Naive thymus-derived CD8-positive, alpha-beta T cell (primary cell): ENCODE measurements around the gene PDCD1. TPM values are rescaled to one million over a fixed set of nuclear protein-coding genes. Genes with fewer than 3 reads are reported as not detected.

Experiments
- ATAC-seq, 2 donors: fragments of 150-1000 bp; cut with Tn5 transposase in 1 of 2; sonication (Bioruptor Pico), chemical (Tn5 transposase) in 1 of 2; 1 replicate in 1 of 2; 2 replicates in 1 of 2; pipeline ENCODE4 v1.10.0; 2021; ENCODE audit warnings: mild to moderate bottlenecking in 2 of 2, moderate library complexity in 2 of 2
- POLR2A ChIA-PET: fragments of 350-600 bp; sonication (Branson Sonifier 250); formaldehyde crosslinking; loops from one replicate; lab custom pipeline; 2021; ENCODE audit warnings: antibody characterized with exemption; lab: Charles Lee
- DNase-seq, 10 donors: peaks; one replicate each; pipeline versions ENCODE4 v3.0.0 to v3.0.0-alpha.2; 2020 to 2022
- H3K27ac Mint-ChIP-seq, 10 donors: one replicate each; pipeline ENCODE4 v1.8.0; 2020 to 2022; ENCODE audit warnings: mild to moderate bottlenecking in 10 of 10, mixed read lengths in 10 of 10, moderate library complexity in 4 of 10, inconsistent platforms in 1 of 10
- H3K27me3 Mint-ChIP-seq, 5 donors: one replicate each; pipeline ENCODE4 v1.8.0; 2021 to 2022; ENCODE audit warnings: mixed read lengths in 5 of 5
- H3K36me3 Mint-ChIP-seq, 3 donors: one replicate each; pipeline ENCODE4 v1.8.0; 2020 to 2022; ENCODE audit warnings: mixed read lengths in 3 of 3, mild to moderate bottlenecking in 2 of 3, inconsistent platforms in 1 of 3
- H3K4me1 Mint-ChIP-seq, 4 donors: one replicate each; pipeline ENCODE4 v1.8.0; 2021 to 2022; ENCODE audit warnings: mixed read lengths in 4 of 4
- H3K4me3 Mint-ChIP-seq, 10 donors: one replicate each; pipeline ENCODE4 v1.8.0; 2020 to 2022; ENCODE audit warnings: mild to moderate bottlenecking in 10 of 10, mixed read lengths in 10 of 10, moderate library complexity in 6 of 10, inconsistent platforms in 1 of 10
- H3K9me3 Mint-ChIP-seq, 9 donors: one replicate each; pipeline ENCODE4 v1.8.0; 2020 to 2022; ENCODE audit warnings: mixed read lengths in 9 of 9, mild to moderate bottlenecking in 3 of 9, inconsistent platforms in 1 of 9, moderate library complexity in 1 of 9
- polyA plus RNA-seq, 3 donors: library from polyadenylated mRNA; unstranded; fragments of 300-500 nt; fragmentation: Illumina TruSeq; gene quantifications; one replicate each; pipeline ENCODE4 v1.2.3, GENCODE V29; 2021
- total RNA-seq, 8 experiments: library from RNA in 2 of 8; stranded (reverse) in 2 of 8; gene quantifications; one replicate each; pipeline ENCODE4 v1.2.3 and lab custom pipeline; 2021 to 2026

The PDCD1 gene
- total and polyA plus RNA-seq, 5 experiments from 2014 or later, result 0.15 to 6.0 (median 0.47) TPM

DNA sequence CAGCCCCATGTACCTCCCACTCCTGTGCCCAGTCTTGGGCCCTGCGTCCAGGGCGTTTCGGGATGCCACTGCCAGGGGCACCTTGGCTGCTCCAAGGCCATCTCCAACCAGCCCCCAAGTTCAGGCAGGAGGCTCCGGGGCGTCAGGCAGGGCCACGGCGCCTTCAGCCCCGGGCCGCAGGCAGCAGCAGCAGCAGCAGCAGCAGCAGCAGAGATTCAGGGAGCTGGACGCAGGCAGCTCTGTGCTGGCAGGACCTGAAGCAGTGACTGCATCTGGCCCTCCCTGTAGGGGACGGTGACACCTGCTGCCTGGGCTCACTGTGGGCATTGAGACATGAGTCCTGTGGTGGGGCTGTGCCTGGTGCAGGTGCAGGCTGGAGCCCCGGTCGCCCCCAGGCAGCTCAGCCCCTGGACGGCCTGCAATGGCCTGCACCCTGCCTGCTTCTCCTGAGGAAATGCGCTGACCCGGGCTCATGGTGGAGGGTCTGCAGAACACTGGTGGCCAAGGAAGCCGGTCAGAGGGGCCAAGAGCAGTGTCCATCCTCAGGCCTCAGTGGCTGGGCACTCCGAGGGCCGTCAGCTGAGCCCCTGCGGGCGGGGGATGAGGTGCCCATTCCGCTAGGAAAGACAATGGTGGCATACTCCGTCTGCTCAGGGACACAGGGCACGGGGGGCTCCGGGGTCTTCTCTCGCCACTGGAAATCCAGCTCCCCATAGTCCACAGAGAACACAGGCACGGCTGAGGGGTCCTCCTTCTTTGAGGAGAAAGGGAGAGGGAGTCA is 8.0 kb downstream of the PDCD1 start:
- H3K27ac Mint-ChIP-seq, result no peak overlapping the region
- H3K4me3 Mint-ChIP-seq, result no peak overlapping the region
- H3K27me3 Mint-ChIP-seq, result peaks cover 0 to 3% (median 0%) of the 10 kb centered on the region in 5 donors
- ATAC-seq (no peak), DNase-seq (no peak)
- peaks cover 3 to 8% (median 5%) of the 10 kb centered on the region in 4 donors for H3K4me1 Mint-ChIP-seq
- no peaks in the 10 kb centered on the region for H3K36me3 Mint-ChIP-seq
- no peaks in the 10 kb centered on the region for H3K9me3 Mint-ChIP-seq
- POLR2A ChIA-PET, result interaction anchor here (1.2 kb wide), 1 partner anchor 16 kb away, joined by 4 read pairs; no protein-coding TSS in a partner anchor

DNA sequence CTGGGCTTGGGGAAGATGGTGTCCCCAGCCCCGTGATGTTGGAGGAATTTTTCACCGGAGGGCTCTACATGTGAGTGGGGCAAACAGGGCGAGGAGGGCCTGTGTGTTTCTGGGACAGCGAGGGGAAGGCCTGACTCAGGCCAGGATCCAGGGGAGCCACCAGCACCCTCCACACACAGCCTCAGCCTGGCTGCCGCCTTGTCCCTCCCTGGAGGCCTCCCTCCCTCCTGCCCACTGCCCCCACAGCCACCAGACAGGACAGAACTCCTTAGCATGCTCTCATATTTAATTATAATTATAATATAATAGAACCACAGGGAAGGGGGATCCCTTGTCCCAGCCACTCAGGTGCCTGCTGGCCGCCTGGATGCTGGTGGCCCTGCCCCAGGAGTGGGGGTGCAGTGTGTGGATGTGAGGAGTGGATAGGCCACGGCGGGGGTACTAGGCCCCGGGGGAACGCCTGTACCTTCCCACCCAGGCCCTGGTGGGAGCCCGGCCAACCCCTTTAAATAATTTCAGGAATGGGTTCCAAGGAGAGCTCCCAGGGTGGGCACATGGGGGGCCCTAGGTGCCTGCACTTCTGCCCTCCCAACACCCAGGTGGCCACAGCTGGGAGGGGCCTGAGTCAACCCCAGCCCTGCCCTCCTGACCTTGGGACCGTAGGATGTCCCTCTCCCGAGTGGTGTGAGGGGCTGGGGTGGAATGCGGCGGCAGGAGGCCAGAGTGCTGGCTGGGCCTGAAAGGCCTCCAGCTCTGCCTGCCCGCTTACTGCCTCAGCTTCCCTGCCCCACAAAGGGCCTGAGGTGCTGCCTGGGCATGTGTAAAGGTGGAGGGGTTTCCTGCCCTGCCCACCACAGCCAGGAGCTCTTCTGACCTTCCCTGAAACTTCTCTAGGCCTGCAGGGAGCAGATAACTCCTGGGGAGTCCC is 8.8 kb downstream of the PDCD1 start:
- Mint-ChIP-seq H3K4me3 (no peak overlapping the region), H3K27me3 (peaks cover 0 to 4% (median 0%) of the 10 kb centered on the region in 5 donors), H3K36me3 (no peaks in the 10 kb centered on the region), H3K9me3 (no peaks in the 10 kb centered on the region), H3K27ac (no peak overlapping the region), H3K4me1 (peaks cover 8 to 16% (median 12%) of the 10 kb centered on the region in 4 donors)
- POLR2A ChIA-PET, result interaction anchor here (1.2 kb wide), 1 partner anchor 17 kb away, joined by 4 read pairs; no protein-coding TSS in a partner anchor
- DNase-seq, result no peak
- no peak for ATAC-seq

DNA sequence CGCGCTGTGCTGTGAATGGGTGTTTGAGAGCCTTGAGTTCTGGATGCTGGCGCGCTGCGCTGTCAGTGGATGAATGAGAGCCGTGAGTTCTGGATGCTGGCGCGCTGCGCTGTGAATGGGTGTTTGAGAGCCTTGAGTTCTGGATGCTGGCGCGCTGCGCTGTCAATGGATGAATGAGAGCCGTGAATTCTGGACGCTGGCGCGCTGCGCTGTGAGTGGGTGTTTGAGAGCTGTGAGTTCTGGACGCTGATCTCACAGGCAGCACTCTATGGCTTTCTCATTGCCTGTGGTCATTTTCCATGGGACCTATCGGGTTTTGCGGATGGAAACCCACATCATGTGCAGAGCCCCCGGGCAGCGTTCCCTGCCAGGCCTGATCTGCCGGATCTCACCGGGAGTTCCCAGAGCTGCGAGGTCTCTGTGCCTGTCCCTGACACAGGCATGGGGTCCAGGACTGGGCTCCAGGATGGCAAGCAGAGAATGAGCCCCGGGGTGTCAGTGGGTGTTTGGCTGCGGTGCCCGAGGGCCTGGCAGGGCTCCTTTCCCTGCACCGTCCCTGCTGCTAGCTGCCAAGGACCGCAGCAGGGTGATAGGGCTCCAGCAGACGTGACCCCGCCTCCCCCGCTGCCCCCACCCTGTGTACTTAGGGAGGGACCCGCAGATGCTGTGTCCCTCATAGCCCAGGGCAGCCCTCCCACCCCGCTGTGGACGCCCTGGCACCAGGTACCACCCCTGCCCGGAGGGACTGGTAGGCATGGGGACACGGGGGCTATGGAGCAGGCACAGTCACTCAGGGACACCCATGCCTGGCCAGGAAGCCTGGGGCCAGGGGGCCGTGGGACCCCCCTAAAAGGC is 9.7 kb downstream of the PDCD1 start:
- Mint-ChIP-seq H3K36me3 (no peaks in the 10 kb centered on the region), H3K27ac (no peak overlapping the region), H3K4me3 (no peak overlapping the region), H3K4me1 (peaks cover 8 to 20% (median 17%) of the 10 kb centered on the region in 4 donors), H3K9me3 (no peaks in the 10 kb centered on the region), H3K27me3 (peaks cover 0 to 4% (median 0%) of the 10 kb centered on the region in 5 donors)
- no peak for ATAC-seq
- DNase-seq, result peak in 1 of 10 donors; percentile 49
- POLR2A ChIA-PET, result no interaction called here

DNA sequence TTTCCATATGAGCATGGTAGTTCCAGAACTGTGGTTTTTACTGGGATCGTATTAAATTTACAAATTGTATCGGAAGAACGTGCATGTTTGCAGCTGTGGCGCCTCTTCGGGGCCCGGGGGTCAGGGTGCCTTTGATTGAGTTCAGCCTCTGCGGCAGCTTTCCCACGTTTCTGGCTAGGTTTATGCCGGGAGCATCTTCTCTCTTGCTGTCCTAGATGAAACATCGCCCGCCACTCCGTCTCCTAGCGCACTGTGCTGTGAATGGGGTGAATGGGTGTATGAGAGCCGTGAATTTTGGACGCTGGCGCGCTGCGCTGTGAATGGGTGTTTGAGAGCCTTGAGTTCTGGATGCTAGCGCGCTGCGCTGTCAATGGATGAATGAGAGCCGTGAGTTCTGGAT is 12.3 kb downstream of the PDCD1 start:
- ATAC-seq, result no peak
- peak overlapping the region in 2 of 10 donors; percentile 10 to 39 for H3K4me3 Mint-ChIP-seq
- no peak for DNase-seq
- peak overlapping the region in 2 of 10 donors; percentile 11 to 47 for H3K27ac Mint-ChIP-seq
- H3K27me3 Mint-ChIP-seq, result peaks cover 0 to 4% (median 0%) of the 10 kb centered on the region in 5 donors
- POLR2A ChIA-PET, result interaction anchor here (1.0 kb wide), 1 partner anchor 27 kb away, joined by 3 read pairs; no protein-coding TSS in a partner anchor
- H3K9me3 Mint-ChIP-seq, result no peaks in the 10 kb centered on the region
- peaks cover 16 to 35% (median 28%) of the 10 kb centered on the region in 4 donors for H3K4me1 Mint-ChIP-seq
- H3K36me3 Mint-ChIP-seq, result no peaks in the 10 kb centered on the region

DNA sequence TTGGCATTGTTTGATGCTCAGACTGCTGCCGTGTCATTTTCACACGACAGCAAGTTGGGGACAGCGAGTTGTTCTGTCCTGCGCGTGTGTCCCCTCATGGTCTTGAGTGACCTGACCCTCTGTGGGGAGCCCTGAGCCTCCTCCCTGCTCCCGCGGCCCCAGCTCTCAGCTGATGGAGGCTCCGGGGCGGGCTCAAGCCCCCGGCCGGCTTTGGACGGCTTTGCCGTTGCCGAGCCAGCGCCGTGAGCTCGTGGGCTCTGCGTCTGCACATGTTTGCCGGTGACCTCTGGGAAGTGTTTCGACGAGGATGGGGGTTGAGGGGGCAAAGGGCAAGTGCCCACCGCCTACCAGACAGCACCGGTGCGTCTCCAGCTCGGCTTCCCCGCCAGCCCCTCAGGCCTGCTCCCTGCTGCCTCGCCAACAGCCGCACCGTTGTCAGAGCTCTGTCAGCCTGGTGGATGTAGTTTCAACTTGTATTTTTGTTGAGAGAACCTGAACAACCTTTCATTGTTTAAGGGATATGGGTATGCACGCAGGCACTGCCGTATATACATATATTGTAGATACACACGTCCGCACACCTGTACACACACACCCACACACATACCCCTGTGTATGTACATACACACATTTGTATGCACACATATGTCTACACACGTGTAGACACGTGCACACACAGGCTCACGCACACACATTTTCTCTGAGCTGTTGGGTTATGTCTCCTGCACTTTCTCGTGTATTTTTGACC is 13.7 kb downstream of the PDCD1 start:
- Mint-ChIP-seq H3K27me3 (peaks cover 0 to 4% (median 0%) of the 10 kb centered on the region in 5 donors), H3K36me3 (no peaks in the 10 kb centered on the region), H3K9me3 (no peaks in the 10 kb centered on the region), H3K4me1 (peaks cover 16 to 38% (median 28%) of the 10 kb centered on the region in 4 donors), H3K27ac (peak overlapping the region in 5 of 10 donors; percentile 17 to 67 (median 56)), H3K4me3 (peak overlapping the region; percentile 62 to 86 (median 78))
- no peak for ATAC-seq
- DNase-seq, result peak in 1 of 10 donors; percentile 55
- POLR2A ChIA-PET, result interaction anchor here (2.0 to 2.5 kb wide), 2 partner anchors 15 to 22 kb away, joined by 7 read pairs; no protein-coding TSS in a partner anchor

DNA sequence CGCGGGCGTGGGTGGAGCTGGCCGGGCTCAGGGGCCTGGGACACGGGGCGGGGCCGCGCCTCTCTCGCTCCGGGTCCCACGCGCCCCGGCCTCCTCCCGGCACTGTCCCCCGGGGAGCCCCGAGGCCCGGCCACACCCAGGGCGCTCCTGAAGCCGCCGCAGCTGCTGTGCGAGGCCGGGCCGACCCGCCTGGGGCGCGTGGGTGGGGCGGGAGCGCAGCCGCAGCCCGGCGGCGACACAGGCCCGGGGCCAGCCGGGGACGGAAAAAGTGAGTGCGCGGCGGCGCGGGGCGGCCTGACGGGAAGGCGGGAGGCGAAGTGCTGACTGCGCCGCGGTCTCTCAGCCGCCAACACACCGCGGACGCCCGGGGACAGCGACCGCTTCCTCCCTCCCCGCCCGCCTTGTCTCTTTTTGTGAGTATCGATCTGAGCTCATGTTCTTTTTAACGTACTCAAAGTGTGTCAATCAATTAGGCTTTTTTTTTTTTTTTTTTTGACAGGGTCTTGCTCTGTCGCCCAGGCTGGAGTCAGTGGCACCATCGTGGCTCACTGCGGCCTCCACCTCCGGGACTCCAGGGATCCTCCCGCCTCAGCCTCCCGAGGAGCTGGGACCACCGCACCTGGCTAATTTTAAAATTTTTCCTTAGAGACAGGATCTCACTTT is 14.5 kb downstream of the PDCD1 start:
- Mint-ChIP-seq H3K36me3 (no peaks in the 10 kb centered on the region), H3K4me3 (peak overlapping the region; percentile 64 to 86 (median 75)), H3K27ac (peak overlapping the region in 5 of 10 donors; percentile 41 to 89 (median 64)), H3K27me3 (peaks cover 0 to 4% (median 0%) of the 10 kb centered on the region in 5 donors), H3K9me3 (no peaks in the 10 kb centered on the region), H3K4me1 (peaks cover 16 to 38% (median 28%) of the 10 kb centered on the region in 4 donors)
- ATAC-seq (peak; percentile 84 to 92), DNase-seq (peak; percentile 35 to 74 (median 57))
- POLR2A ChIA-PET, result interaction anchor here (0.7 to 2.5 kb wide), 3 partner anchors 16 to 1015 kb away, joined by 4 to 7 read pairs (median 7); no protein-coding TSS in a partner anchor

DNA sequence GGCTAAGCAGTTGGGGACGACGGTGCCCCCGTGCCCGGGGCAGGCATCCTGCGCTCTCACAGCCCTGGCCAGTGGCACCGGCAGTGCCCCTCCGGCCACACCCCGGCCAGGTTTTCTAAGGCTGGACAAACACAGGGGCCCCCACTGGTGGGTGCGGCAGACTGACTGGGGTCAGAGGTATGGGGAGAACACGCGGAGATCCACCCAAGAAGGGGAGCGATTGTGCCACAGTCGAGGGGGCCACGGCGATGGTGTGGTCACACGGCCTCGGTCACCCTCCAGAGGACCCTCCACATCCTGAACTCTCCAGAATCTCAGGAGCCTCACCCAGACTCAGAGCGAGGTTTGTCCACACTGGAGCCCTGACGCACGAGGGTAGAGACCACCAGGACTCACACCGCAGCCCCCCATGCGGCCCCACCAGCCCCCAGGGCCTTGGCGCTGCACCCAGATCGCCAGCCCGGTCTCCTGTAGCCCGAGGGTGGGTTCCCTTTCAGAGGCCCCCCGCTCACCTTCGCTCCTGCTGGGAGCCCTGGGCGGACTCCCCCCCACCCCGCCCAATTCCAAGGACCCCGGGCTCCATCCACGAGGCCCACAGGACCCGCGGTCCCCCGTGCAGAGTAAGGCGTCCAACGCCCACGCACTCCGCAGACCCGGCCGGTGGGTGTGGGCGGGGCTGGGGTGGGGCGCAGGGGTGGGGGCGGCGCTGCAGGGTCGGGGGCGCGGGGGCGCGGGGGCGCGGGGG is 15.2 kb downstream of the PDCD1 start:
- Mint-ChIP-seq H3K4me3 (peak overlapping the region; percentile 62 to 86 (median 78)), H3K4me1 (peaks cover 16 to 38% (median 30%) of the 10 kb centered on the region in 4 donors), H3K27ac (peak overlapping the region in 6 of 10 donors; percentile 75 to 91 (median 88)), H3K27me3 (peaks cover 0 to 4% (median 0%) of the 10 kb centered on the region in 5 donors), H3K36me3 (no peaks in the 10 kb centered on the region), H3K9me3 (no peaks in the 10 kb centered on the region)
- POLR2A ChIA-PET, result interaction anchor here (0.7 to 2.5 kb wide), 3 partner anchors 16 to 1014 kb away, joined by 4 to 7 read pairs (median 7); no protein-coding TSS in a partner anchor
- peak in 1 of 10 donors; percentile 55 for DNase-seq
- peak in 1 of 2 donors; percentile 10 for ATAC-seq

DNA sequence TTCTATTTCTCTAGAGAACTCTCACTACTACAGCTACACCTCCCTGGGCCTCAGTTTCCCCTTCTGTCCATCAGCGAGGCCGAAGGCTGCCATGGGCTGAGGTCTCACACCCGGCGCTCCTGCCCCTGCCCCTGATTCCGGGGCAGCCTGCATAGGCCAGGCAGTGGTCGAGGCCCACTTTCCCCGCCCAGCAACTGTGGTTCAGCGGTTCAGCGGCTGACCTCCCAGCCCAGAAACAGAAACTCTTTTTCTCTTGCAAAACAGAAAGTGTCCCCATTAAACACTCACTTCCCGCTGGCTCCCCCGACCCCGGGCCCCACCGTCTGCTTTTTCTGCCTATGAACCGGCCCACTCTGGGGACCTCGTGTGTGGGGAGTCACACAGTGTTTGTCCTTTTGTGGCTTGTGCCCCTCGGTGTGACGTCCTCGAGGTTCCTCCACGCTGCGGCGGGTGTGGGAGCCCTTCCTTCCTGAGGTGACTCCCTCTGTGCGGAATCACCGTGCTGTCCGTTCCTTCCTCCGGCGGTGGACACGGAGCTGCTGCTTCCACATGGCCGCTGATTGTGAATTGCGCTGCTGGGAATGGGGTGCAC is 16.0 kb downstream of the PDCD1 start:
- POLR2A ChIA-PET, result no interaction called here
- H3K4me1 Mint-ChIP-seq, result peaks cover 16 to 38% (median 30%) of the 10 kb centered on the region in 4 donors
- H3K4me3 Mint-ChIP-seq, result peak overlapping the region; percentile 62 to 86 (median 78)
- H3K27ac Mint-ChIP-seq, result peak overlapping the region; percentile 29 to 91 (median 79)
- no peaks in the 10 kb centered on the region for H3K9me3 Mint-ChIP-seq
- peaks cover 0 to 4% (median 0%) of the 10 kb centered on the region in 5 donors for H3K27me3 Mint-ChIP-seq
- peak; percentile 22 to 59 for ATAC-seq
- peak in 7 of 10 donors; percentile 35 to 62 (median 39) for DNase-seq
- no peaks in the 10 kb centered on the region for H3K36me3 Mint-ChIP-seq

DNA sequence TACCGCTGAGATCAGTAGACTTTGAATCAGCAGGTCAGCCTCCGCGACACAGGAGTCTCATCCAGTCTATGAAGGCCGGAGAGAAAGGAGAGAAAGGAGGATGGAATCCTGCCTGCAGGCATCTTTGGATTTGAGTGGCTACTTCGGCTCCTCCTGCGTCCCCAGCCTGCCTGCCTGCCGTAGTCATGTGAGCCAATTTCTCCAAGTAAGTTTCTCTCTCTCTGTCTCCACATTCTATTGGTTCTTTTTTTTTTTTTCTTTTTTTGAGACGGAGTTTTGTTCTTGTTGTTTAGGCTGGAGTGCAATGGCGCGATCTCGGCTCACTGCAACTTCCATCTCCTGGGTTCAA is 16.7 kb downstream of the PDCD1 start:
- Mint-ChIP-seq H3K36me3 (no peaks in the 10 kb centered on the region), H3K27ac (peak overlapping the region in 3 of 10 donors; percentile 37 to 91 (median 91)), H3K27me3 (peaks cover 0 to 4% (median 0%) of the 10 kb centered on the region in 5 donors), H3K4me3 (peak overlapping the region in 2 of 10 donors; percentile 78 to 85), H3K9me3 (no peaks in the 10 kb centered on the region), H3K4me1 (peaks cover 18 to 38% (median 30%) of the 10 kb centered on the region in 4 donors)
- DNase-seq (no peak), ATAC-seq (no peak)
- POLR2A ChIA-PET, result no interaction called here
